GM08714 (cell line): ENCODE results near the gene BCHE.

Source experiments
- H3K4me3 ChIP-seq: fragments of 200-500 bp; sonication (Bioruptor generic); 2 replicates; pipeline ENCODE4 v1.5.1; 2014; ENCODE audit warnings: mild to moderate bottlenecking, low read length, inconsistent platforms
- ZNF274 ChIP-seq: IDR thresholded peaks from 2 replicates; pipeline ENCODE4 v1.6.1; 2012; ENCODE audit warnings: mild to moderate bottlenecking, low read depth, low read length

BCHE gene

GRCh38 chr3:165796701-165797100 lies 40.5 kb downstream of the BCHE start:
- H3K4me3 ChIP-seq: no peak overlapping the region
- TF ChIP-seq ZNF274: no peak

- no peak overlapping the region for H3K4me3 ChIP-seq
- no peak for TF ChIP-seq ZNF274
These were observed 48.7 kb downstream of the BCHE start for GRCh38 chr3:165788531-165788930.

GRCh38 chr3:165786013-165786412 lies 51.2 kb downstream of the BCHE start:
- TF ChIP-seq ZNF274: no peak
- no peak overlapping the region for H3K4me3 ChIP-seq

- no peak overlapping the region for H3K4me3 ChIP-seq
- TF ChIP-seq ZNF274: no peak
These were observed 52.9 kb downstream of the BCHE start for GRCh38 chr3:165784337-165784736.

GRCh38 chr3:165783383-165783782 lies 53.8 kb downstream of the BCHE start:
- no peak overlapping the region for H3K4me3 ChIP-seq
- no peak for TF ChIP-seq ZNF274

- TF ChIP-seq ZNF274: no peak
- no peak overlapping the region for H3K4me3 ChIP-seq
These were observed 58.3 kb downstream of the BCHE start for GRCh38 chr3:165778891-165779290.

GRCh38 chr3:165778456-165778855 lies 58.8 kb downstream of the BCHE start:
- H3K4me3 ChIP-seq: no peak overlapping the region
- no peak for TF ChIP-seq ZNF274

GRCh38 chr3:165775824-165776223 lies 61.4 kb downstream of the BCHE start:
- H3K4me3 ChIP-seq: no peak overlapping the region
- TF ChIP-seq ZNF274: no peak

- no peak overlapping the region for H3K4me3 ChIP-seq
- no peak for TF ChIP-seq ZNF274
These were observed 66.4 kb downstream of the BCHE start for GRCh38 chr3:165770781-165771180.

GRCh38 chr3:165768680-165769079 lies 68.5 kb downstream of the BCHE start:
- H3K4me3 ChIP-seq: no peak overlapping the region
- no peak for TF ChIP-seq ZNF274

- no peak for TF ChIP-seq ZNF274
- H3K4me3 ChIP-seq: no peak overlapping the region
These were observed 78.2 kb downstream of the BCHE start for GRCh38 chr3:165759041-165759440.

GRCh38 chr3:165755571-165755970 lies 81.7 kb downstream of the BCHE start:
- no peak for TF ChIP-seq ZNF274
- H3K4me3 ChIP-seq: no peak overlapping the region

GRCh38 chr3:165754219-165755007 lies 82.8 kb downstream of the BCHE start:
- no peak overlapping the region for H3K4me3 ChIP-seq
- no peak for TF ChIP-seq ZNF274

- no peak overlapping the region for H3K4me3 ChIP-seq
- TF ChIP-seq ZNF274: no peak
These were observed 83.7 kb downstream of the BCHE start for GRCh38 chr3:165753560-165753959.

GRCh38 chr3:165751637-165752036 lies 85.6 kb downstream of the BCHE start:
- no peak for TF ChIP-seq ZNF274
- H3K4me3 ChIP-seq: no peak overlapping the region

- no peak overlapping the region for H3K4me3 ChIP-seq
- no peak for TF ChIP-seq ZNF274
These were observed 87.4 kb downstream of the BCHE start for GRCh38 chr3:165749821-165750220.
